ENCODE measurements around the gene FGR.

DNA sequence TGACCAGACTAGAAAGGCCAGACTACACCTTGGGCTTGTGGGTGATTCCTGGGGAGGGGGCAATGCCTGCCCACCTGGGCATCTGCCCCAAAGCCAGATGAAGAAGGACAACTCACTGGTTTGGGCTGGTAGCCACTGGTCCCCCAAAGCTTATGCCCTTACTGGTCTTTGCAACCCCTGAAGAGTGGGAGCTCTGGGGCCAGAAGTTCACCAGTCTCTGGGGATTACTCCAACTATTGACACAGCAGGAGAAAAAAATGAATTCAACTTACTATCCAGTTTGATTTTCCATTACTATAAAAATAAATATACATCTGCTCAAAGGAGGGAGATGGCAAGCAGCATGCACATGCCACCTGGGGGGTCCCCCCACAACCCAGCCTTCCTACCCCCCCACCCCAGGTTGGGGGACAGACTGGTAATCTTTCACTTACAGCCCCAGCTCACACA is 33.6 kb downstream of the FGR start:
- TF ChIP-seq ZNF274 (IDR thresholded peaks at IDR 0.05; ENCODE audit: low read depth, low read length): no peak
- no peak for TF ChIP-seq YY1 (IDR thresholded peaks at IDR 0.05; ENCODE audit: insufficient read depth, insufficient read length)
- TF ChIP-seq SUZ12 (IDR thresholded peaks at IDR 0.05; ENCODE audit: extremely low read depth, insufficient read depth, insufficient read length): no peak

Data from NT2/D1 (cell line).